HG03066 (cell line): ENCODE results near the gene WDR82.

Source experiments
- ATAC-seq: cut with Tn5 transposase; IDR thresholded peaks from one replicate; pipeline ENCODE4 v1.9.1; 2021; ENCODE audit warnings: low read depth; ENCODE audit not compliant: unreplicated experiment

Gene WDR82

DNA sequence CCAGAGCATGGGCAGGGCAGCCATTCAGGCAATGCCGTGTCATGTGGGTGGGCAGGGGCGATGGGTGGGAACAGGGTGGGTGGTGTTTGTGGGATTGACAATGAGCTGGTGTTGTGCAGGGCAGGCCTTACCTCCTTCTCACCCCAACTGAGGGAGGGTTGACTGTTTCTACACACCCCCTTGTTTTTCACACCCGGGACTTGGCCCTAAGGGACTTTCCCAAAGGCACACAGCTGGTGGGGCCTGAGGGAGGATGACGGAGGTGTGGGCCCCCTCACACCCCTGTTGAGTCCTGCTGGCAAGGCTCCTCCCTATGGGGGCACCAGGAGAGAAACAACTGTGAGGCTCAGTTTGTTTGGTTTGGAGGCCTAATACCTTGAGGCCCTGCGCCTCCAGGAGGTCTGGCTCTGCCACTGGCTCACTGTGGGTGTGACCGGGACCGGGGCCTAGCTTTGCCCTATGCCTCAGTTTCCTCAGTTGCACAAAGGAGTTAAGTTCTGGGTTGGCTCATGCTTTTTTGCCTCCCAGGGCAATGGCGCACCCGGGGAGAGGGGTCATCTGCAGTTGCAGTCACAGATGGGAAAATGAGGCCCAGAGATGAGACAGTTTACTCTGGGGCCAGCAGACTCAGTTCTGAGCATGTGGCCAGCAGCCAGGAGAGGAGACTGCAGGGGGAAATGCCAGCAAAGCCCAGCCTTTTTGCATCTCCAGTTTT is 32.6 kb upstream of the WDR82 start:
- ATAC-seq: peak; percentile 42

DNA sequence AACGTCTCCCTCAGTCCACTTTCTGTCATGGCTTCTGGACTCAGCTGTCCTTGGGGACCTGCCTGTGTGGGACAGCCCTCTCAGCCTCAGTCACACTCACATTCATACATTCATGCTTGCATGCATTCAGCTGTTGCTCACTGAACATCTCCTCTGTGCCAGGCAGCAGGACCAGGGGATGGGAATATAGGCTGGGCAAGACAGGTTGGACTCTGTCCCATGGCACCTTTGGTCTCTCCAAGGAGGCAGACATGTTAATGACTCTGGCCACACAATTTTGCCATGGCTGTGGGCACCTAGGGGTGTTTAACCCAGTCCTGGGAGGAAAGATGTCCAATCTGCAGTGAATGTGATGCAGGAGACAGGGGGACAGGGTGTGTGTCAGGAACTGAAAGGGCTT is 29.9 kb upstream of the WDR82 start:
- no peak for ATAC-seq

- ATAC-seq: no peak
Measured at GRCh38 chr3:52306978-52307377, 28.5 kb upstream of the WDR82 start.

- ATAC-seq: no peak
Measured at GRCh38 chr3:52305926-52306325, 27.5 kb upstream of the WDR82 start.

- ATAC-seq: no peak
Measured at GRCh38 chr3:52303811-52304210, 25.4 kb upstream of the WDR82 start.

DNA sequence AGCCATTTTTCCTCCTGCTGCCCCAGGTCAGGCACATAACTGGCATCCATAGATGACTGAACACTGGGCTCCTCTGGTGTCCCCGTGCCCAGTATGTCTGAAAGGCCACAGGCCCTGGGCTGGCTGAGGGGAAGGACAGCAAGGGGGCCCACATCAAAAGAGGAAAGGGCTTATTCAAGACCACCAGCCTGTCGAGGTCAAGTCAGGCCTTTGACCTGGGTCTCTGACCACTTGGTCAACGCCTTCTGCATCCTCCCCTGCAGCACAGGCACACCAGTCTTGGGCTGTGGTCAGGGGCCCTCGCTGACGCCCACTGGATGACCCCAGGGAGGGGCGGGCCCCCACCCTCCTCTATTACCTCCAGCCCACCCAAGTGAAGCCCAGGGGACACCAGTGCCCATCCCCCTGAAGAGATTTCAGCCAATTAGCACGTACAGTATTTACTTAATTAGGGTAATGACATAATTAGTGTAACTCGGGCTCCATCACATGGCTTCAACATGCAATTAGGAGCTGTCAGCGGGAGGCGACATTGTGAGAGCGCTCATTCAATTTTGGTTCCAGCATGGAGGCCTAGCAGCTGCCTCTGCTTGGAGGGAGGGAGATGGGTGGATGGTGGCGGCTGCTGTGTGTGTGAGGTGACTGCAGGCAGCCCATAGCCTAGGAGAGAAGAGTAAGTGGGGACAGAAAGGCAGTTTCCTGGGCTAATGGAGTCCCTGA is 24.1 kb upstream of the WDR82 start:
- ATAC-seq: no peak

- ATAC-seq: no peak
Measured at GRCh38 chr3:52299879-52300611, 21.6 kb upstream of the WDR82 start.

DNA sequence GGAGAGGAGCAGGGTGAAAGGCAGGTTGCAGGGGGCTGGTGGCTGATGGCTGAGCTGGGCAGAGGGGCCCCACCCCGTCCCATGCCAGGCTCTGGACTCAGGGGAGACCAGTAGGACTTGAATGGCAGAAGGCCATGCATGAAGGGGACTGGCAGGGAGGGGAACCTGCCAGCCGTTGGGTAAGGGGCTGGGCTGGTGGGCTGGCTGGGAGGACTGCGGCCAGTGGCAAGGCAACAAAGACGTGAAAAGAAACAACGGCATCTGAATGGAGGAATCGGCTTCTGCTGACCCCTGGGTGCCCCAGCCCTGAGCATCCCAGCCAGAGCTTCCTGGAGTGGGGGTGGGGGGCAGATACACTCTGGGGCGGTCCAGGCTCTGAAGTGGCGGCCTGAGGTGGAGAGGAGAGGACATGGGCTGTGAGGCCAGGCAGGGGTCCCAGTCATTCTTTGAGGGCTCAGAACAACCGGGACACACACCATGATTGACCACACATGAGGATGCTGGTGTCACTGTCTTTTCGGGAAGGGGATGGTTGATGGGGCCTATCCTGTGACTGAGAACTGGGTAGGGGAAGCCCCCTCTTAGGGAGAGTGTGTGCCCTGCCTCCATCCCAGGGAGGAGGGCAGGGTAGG is 20.9 kb upstream of the WDR82 start:
- no peak for ATAC-seq

DNA sequence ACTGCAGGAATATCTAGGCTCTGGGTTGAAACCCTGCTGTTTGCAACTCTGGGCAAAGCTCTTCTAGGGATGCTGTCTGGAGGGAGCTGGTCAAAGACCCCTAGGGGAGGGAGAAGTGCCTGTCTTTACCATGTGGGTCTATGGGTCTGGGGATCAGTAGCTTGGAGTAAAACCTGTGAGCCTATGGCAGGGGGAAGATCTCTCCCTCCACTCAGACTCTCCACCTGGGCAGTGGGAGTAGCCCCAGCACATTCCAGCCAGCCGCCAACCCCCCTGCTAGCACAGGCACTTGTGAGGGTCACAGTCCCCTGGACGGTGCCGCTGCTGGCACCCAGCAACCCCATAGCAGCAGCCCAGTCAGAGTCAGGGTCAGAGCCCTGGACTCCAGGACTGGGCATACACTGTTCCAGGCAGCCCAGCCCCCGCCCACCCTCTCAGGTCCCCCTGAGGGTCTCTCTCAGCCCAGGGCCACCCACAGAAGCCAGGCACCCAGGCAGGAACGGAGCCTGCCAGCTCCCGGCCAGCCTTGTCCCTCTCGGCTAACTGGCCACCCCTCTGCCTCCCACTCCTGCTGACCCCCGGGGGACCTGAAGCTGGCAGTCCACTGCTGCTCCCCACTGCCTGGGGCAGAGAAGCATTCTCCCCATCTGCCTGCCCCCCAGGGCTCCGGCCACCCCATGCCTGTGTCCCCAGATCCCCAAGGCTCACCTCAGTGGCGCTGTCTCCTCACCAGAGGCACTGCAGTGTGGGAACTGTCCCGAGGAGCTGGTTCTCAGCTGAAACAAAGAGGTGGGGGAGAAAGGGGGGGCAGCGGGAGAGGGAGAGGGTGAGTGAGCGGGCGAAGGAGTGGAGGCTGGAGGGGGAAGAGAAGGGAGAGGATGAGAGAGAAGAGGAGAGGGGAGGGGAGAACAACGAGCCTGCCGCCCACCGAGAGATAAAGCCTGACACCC is 20.0 kb upstream of the WDR82 start:
- no peak for ATAC-seq

DNA sequence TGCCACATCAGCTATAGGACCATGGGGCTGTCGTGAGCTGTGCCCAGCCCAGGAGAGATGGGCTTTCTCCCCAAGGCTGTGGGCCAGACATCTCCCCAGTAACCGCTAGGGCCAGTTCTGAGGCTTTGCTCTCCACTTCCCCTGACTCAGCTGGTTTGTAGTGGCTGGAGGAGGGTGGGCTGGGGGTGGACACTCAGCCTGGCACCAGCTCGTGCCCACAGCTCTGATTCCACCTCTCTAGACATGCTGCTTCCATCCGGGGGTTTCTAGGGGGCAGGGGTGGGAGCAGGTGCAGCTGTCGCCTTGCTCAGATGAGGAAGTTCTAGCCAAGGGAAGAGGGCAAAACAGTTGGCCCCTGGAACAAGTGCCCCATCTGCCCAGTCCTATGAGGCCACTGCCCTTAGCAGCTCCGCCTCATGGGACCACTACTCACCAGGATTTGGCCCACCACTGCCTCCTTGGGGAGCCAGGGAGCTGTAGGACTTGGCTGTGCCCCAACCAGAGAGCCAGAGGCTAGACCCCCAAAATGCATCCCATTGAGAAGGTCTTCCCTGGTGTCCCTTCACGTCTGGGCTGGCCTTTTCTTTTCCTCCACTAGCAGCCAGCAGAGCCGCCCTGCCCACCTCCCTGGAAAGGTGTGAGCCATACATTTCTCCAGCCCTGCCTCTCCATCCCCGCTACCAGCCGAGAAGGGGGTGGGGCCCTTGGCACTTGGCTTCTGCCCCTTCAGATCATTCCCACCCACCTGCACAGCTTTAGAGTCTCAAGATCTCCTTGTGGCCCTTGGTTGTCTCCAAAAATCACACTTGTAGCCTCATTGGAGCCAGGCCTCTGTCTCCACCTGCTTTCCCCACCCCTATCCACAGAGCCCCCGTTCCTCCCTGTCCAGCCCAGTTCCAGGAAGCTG is 19.0 kb upstream of the WDR82 start:
- ATAC-seq: no peak

DNA sequence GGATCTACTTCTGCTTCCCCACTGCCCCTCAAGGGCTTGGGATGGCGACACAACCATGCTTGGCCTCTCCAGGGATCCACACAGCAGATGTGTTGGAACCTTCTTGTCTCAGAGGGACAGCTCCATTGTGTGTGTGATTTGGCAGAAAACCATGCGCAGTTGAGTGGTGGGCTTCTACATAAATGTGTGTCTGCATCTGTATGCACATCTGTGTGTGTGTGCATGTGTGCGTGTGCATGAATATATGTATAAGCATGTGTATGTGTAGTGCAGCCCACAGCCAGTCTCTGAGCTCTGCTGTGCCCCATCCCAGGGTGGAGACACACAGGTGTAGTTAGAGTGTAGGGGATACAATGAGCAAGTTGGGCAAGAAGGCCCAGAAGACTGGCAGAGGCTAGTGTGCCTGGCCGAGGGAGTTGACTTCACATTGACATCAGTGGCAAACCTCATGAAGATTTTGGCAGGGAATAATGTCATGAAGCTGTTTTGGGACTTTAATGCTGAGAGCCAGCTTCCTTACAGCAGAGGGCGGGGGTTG is 17.3 kb upstream of the WDR82 start:
- ATAC-seq: no peak

DNA sequence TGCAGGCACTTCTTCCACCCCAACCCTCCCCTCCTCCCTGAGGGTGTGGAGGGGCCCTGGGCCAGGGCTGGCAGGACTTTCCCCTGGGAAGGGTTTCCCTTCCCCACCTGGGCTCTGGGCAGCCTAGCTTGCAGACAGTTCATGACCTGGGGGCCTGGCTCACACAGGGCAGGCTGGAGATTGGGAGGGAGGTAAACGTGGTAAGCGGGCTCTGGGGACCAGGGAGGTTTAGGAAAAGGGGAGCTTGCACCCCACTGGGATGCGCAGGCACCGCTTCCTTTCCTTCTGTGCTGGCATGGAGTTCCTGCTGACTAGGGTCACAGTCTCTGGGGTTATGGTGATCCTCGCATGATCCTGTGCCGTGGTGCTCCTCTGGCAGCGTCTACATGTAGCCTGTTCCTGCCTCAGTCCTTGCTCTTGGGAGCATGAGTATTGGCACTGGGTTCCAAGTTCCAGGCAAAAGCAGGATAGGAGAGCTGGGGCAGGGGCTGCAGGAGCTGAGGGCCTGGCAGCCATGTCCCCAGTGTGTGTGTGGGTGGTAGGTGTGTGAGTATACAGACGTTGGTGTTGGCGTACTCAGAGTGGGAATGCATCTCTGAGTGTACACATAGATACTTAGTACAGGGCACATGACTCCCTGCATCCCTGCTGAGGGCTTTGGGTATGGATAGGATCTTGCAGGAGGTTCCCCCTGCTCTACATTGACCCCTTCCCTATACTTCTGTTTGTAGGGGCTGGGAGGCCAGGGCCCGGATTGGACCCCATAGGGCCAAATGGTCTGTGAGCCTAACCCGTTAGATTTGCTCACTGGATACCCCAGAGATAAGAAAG is 16.1 kb upstream of the WDR82 start:
- no peak for ATAC-seq

GRCh38 chr3:52293491-52294319 is 15.3 kb upstream of the WDR82 start:
- ATAC-seq: no peak

DNA sequence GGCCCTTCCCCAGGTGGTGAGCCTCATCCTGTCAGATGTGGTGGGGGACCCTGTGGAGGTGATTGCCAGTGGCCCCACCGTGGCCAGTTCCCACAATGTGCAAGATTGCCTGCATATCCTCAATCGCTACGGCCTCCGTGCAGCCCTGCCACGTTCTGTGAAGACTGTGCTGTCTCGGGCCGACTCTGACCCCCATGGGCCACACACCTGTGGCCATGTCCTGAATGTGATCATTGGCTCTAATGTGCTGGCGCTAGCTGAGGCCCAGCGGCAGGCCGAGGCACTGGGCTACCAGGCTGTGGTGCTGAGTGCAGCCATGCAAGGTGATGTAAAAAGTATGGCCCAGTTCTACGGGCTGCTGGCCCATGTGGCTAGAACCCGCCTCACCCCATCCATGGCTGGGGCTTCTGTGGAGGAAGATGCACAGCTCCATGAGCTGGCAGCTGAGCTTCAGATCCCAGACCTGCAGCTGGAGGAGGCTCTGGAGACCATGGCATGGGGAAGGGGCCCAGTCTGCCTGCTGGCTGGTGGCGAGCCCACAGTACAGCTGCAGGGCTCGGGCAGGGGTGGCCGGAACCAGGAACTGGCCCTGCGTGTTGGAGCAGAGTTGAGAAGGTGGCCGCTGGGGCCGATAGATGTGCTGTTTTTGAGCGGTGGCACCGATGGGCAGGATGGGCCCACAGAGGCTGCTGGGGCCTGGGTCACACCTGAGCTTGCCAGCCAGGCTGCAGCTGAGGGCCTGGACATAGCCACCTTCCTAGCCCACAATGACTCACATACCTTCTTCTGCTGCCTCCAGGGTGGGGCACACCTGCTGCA is 14.0 kb upstream of the WDR82 start:
- ATAC-seq: no peak

- no peak for ATAC-seq
Measured at GRCh38 chr3:52291508-52292181, 13.2 kb upstream of the WDR82 start.
